Epithelial cell of esophagus (primary cell): Measurements from ENCODE around the gene KIR2DL4.
"Not testable (repeated sequence)": the region's sequence is repeated elsewhere in the genome, so short reads cannot be mapped to it uniquely, and the experiment has no call there.

Experiments
- DNase-seq: peaks from one replicate; pipeline ENCODE4 v3.0.0; 2010; ENCODE audit warnings: low read depth
- H3K4me3 ChIP-seq: 2 replicates; pipeline ENCODE4 v1.5.1; 2011; ENCODE audit warnings: mild to moderate bottlenecking, low read length, control low read depth
- CTCF ChIP-seq: IDR thresholded peaks from 2 replicates; pipeline ENCODE4 v1.5.1; 2011; ENCODE audit warnings: low read depth, mild to moderate bottlenecking, low read length, control low read depth, inconsistent platforms; ENCODE audit not compliant: insufficient read depth; ENCODE audit errors: missing control alignments

The KIR2DL4 gene

GRCh38 chr19:54806516-54806838 is 3.1 kb downstream of the KIR2DL4 start:
- no peak overlapping the region for H3K4me3 ChIP-seq
- TF ChIP-seq CTCF, result no peak
- DNase-seq, result no peak

- H3K4me3 ChIP-seq, DNase-seq: not testable (repeated sequence)
Measured at GRCh38 chr19:54814571-54814970, 11.2 kb downstream of the KIR2DL4 start.

DNA sequence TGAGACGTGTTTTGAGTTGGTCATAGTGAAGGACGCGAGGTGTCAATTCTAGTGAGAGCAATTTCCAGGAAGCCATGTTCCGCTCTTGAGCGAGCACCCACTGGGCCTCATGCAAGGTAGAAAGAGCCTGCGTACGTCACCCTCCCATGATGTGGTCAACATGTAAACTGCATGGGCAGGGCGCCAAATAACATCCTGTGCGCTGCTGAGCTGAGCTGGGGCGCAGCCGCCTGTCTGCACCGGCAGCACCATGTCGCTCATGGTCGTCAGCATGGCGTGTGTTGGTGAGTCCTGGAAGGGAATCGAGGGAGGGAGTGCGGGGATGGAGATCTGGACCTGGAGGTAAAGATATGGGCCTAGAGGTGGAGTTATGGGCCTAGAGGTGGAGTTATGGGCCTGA is 12.8 kb downstream of the KIR2DL4 start, which contains the start of gene KIR3DL1:
Gene KIR3DL1 (plus strand): TSS at position 218 of the 400 bp plus-strand sequence.
- not testable (repeated sequence) for DNase-seq

DNA sequence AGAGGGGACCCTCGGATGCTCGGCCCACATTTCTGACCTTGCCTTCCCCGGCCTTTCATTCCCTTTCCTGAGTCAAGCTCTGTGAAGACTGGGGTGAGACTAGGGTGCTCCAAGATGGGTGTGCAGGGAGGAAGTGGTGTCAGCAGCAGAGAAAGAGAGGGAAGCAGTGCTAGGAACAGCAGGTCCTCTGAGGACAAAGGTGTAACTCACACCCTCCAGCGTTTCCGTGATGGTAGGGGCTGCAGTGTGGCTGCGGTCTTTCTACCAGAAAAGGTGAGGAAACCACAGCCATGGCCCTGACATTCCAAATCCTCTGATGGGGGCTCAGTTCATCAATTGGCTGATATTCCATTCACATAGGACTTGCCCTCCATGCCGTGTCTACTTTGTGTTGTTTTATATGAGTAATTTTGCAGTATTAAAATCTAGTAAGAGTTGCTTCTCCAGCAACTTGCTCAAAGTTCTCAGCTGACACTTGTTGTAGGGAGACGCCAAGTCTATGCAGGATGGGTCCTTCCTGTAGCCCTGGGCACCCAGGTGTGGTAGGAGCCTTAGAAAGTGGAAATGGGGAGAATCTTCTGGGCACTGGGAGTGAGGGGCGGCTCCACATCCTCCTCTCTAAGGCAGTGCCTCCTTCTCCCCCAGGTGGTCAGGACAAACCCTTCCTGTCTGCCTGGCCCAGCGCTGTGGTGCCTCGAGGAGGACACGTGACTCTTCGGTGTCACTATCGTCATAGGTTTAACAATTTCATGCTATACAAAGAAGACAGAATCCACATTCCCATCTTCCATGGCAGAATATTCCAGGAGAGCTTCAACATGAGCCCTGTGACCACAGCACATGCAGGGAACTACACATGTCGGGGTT is 14.5 kb downstream of the KIR2DL4 start:
- H3K4me3 ChIP-seq, result no peak overlapping the region
- DNase-seq, result no peak
- no peak for TF ChIP-seq CTCF

More for the DNA sequence above, 12.8 kb downstream of the KIR2DL4 start, which contains the start of gene KIR3DL1:
- H3K4me3 ChIP-seq, result not testable (repeated sequence)

- not testable (repeated sequence) for DNase-seq, H3K4me3 ChIP-seq
Measured at GRCh38 chr19:54824416-54824815, 21.0 kb downstream of the KIR2DL4 start.

- not testable (repeated sequence) for DNase-seq, H3K4me3 ChIP-seq
Measured at GRCh38 chr19:54825326-54825725, 21.9 kb downstream of the KIR2DL4 start.

DNA sequence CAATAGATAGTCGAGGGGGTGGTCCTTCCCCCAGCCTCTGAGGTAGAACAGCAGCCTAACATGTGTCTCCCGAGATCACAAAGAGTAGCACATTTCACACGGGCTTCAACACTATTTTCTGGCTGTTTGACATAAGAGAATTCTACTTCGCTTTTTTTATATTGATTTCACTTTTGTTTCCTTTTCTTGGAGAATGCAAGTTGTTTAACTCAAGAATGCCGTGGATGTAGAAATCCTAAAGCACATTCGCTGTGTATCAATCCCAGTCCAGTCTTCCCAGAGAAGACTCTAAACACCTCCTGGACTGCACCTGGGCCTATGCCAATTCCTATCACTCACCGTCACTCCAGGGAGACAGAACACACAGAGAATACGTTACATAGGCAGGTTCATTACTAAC is 24.7 kb downstream of the KIR2DL4 start:
- H3K4me3 ChIP-seq, DNase-seq: not testable (repeated sequence)

DNA sequence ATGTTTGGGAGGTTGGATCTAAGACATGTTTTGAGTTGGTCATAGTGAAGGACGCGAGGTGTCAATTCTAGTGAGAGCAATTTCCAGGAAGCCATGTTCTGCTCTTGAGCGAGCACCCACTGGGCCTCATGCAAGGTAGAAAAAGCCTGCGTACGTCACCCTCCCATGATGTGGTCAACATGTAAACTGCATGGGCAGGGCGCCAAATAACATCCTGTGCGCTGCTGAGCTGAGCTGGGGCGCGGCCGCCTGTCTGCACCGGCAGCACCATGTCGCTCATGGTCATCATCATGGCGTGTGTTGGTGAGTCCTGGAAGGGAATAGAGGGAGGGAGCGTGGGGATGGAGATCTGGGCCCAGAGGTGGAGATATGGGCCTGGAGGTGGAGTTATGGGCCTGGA is 29.1 kb downstream of the KIR2DL4 start, which contains the start of gene KIR2DS4:
Gene KIR2DS4 (plus strand): TSS at position 181 of the 400 bp plus-strand sequence.
- H3K4me3 ChIP-seq, DNase-seq: not testable (repeated sequence)

- H3K4me3 ChIP-seq, DNase-seq: not testable (repeated sequence)
Measured at GRCh38 chr19:54835126-54835525, 31.7 kb downstream of the KIR2DL4 start.

DNA sequence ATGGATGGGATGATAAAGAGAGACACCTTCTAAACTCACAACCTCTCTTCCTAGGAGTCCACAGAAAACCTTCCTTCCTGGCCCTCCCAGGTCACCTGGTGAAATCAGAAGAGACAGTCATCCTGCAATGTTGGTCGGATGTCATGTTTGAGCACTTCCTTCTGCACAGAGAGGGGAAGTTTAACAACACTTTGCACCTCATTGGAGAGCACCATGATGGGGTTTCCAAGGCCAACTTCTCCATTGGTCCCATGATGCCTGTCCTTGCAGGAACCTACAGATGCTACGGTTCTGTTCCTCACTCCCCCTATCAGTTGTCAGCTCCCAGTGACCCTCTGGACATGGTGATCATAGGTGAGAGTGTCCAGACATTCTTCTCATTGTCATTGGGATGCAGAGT is 34.1 kb downstream of the KIR2DL4 start:
- not testable (repeated sequence) for H3K4me3 ChIP-seq, DNase-seq

- not testable (repeated sequence) for DNase-seq, H3K4me3 ChIP-seq
Measured at GRCh38 chr19:54843171-54843570, 39.8 kb downstream of the KIR2DL4 start.

DNA sequence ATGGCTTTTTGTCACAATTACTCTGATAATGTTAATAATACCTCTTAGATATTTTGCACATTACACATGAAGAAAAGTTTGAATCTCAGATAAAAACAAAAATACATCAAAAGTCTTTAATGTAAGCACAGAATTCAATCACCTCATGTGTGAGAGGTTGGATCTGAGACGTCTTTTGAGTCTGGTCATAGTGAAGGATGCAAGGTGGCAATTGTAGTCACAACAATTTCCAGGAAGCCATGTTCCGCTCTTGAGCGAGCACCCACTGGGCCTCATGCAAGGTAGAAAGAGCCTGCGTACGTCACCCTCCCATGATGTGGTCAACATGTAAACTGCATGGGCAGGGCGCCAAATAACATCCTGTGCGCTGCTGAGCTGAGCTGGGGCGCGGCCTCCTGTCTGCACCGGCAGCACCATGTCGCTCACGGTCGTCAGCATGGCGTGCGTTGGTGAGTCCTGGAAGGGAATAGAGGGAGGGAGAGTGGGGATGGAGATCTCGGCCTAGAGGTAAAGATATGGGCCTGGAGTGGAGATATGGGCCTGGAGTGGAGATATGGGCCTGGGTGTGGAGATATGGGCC is 46.7 kb downstream of the KIR2DL4 start, which contains the start of gene KIR3DL2:
Gene KIR3DL2 (plus strand): TSS at position 383 of the 580 bp plus-strand sequence. CDS start 33 bp downstream, at position 416.
- not testable (repeated sequence) for H3K4me3 ChIP-seq, DNase-seq
